GM18870 (cell line): ENCODE measurements around the gene TNFAIP8L1.

ENCODE experiments used
- ATAC-seq: cut with Tn5 transposase; IDR thresholded peaks from one replicate; pipeline ENCODE4 v1.9.1; 2021; ENCODE audit warnings: moderate library complexity; ENCODE audit not compliant: unreplicated experiment

Gene TNFAIP8L1

GRCh38 chr19:4699826-4700692 lies 60.7 kb downstream of the TNFAIP8L1 start:
- ATAC-seq, result no peak

GRCh38 chr19:4700693-4700970 lies 61.3 kb downstream of the TNFAIP8L1 start:
- no peak for ATAC-seq

- ATAC-seq, result no peak
Measured at GRCh38 chr19:4701557-4701956, 62.2 kb downstream of the TNFAIP8L1 start.

GRCh38 chr19:4702764-4703163 lies 63.4 kb downstream of the TNFAIP8L1 start:
- no peak for ATAC-seq

- ATAC-seq, result no peak
Measured at GRCh38 chr19:4703671-4704316, 64.5 kb downstream of the TNFAIP8L1 start.

GRCh38 chr19:4704317-4704673 lies 65.0 kb downstream of the TNFAIP8L1 start:
- no peak for ATAC-seq
